ENCODE results near the gene SMYD3. TPM values are rescaled to one million over a fixed set of nuclear protein-coding genes. Genes with fewer than 3 reads are reported as not detected.

Gene SMYD3
- total RNA-seq, 4 donors from 2014 or later: 10.5 to 36.4 (median 22.5) TPM

- TF ChIP-seq CTCF (IDR thresholded peaks at IDR 0.05) (no peak), POLR2A (IDR thresholded peaks at IDR 0.05) (no peak)
- Histone ChIP-seq H3K4me1 (no peaks in the 10 kb centered on the region), H3K27me3 (no peaks in the 10 kb centered on the region), H3K36me3 (no peaks in the 10 kb centered on the region), H3K9me3 (no peaks in the 10 kb centered on the region), H3K4me3 (no peak overlapping the region), H3K27ac (no peak overlapping the region)
- intact Hi-C loops (cut with DNase I; ENCODE audit: low total_unique reads): no loop called here
- DNase-seq: no peak
These were observed 294.0 kb downstream of the SMYD3 start for GRCh38 chr1:246213036-246213435.

GRCh38 chr1:246212013-246212412 is 295.1 kb downstream of the SMYD3 start:
- no peak overlapping the region for H3K27ac ChIP-seq
- intact Hi-C loops (cut with DNase I; ENCODE audit: low total_unique reads): no loop called here
- H3K27me3 ChIP-seq: no peaks in the 10 kb centered on the region
- no peak for TF ChIP-seq CTCF (IDR thresholded peaks at IDR 0.05)
- TF ChIP-seq POLR2A (IDR thresholded peaks at IDR 0.05): no peak
- H3K9me3 ChIP-seq: no peaks in the 10 kb centered on the region
- no peaks in the 10 kb centered on the region for H3K36me3 ChIP-seq
- no peak overlapping the region for H3K4me3 ChIP-seq
- no peaks in the 10 kb centered on the region for H3K4me1 ChIP-seq
- DNase-seq: no peak

- H3K4me1 ChIP-seq: no peaks in the 10 kb centered on the region
- no peak for DNase-seq
- no peak overlapping the region for H3K4me3 ChIP-seq
- no peaks in the 10 kb centered on the region for H3K27me3 ChIP-seq
- TF ChIP-seq CTCF (IDR thresholded peaks at IDR 0.05) (no peak), POLR2A (IDR thresholded peaks at IDR 0.05) (no peak)
- H3K27ac ChIP-seq: no peak overlapping the region
- no peaks in the 10 kb centered on the region for H3K36me3 ChIP-seq
- no peaks in the 10 kb centered on the region for H3K9me3 ChIP-seq
- intact Hi-C loops (cut with DNase I; ENCODE audit: low total_unique reads): no loop called here
These were observed 296.3 kb downstream of the SMYD3 start for GRCh38 chr1:246210756-246211155.

GRCh38 chr1:246208105-246208504 is 299.0 kb downstream of the SMYD3 start:
- H3K4me3 ChIP-seq: no peak overlapping the region
- no peaks in the 10 kb centered on the region for H3K4me1 ChIP-seq
- H3K9me3 ChIP-seq: no peaks in the 10 kb centered on the region
- H3K27me3 ChIP-seq: no peaks in the 10 kb centered on the region
- DNase-seq: no peak
- no peaks in the 10 kb centered on the region for H3K36me3 ChIP-seq
- H3K27ac ChIP-seq: no peak overlapping the region
- TF ChIP-seq CTCF (IDR thresholded peaks at IDR 0.05): no peak
- no peak for TF ChIP-seq POLR2A (IDR thresholded peaks at IDR 0.05)
- intact Hi-C loops (cut with DNase I; ENCODE audit: low total_unique reads): no loop called here

- Histone ChIP-seq H3K4me1 (no peaks in the 10 kb centered on the region), H3K4me3 (no peak overlapping the region), H3K27me3 (no peaks in the 10 kb centered on the region), H3K9me3 (no peaks in the 10 kb centered on the region), H3K36me3 (no peaks in the 10 kb centered on the region), H3K27ac (no peak overlapping the region)
- TF ChIP-seq CTCF (IDR thresholded peaks at IDR 0.05) (no peak), POLR2A (IDR thresholded peaks at IDR 0.05) (no peak)
- intact Hi-C loops (cut with DNase I; ENCODE audit: low total_unique reads): no loop called here
- DNase-seq: no peak
These were observed 303.9 kb downstream of the SMYD3 start for GRCh38 chr1:246203180-246203579.
